K562 (cell line): ENCODE results near the gene UTS2R. TPM values are rescaled to one million over a fixed set of nuclear protein-coding genes. Genes with fewer than 3 reads are reported as not detected.

Experiments used
- ATAC-seq: fragments of 200-7000 bp; cut with Tn5 transposase; 3 replicates; pipeline ENCODE4 v1.9.1; 2020; ENCODE audit warnings: moderate library complexity
- BruUV-seq: library from RNA; stranded (reverse); fragments of 400-500 nt; replicated peaks from 2 replicates; lab custom pipeline; 2021; lab: Mats Ljungman, UMichigan
- CTCF ChIA-PET: fragments of 300-600 bp; formaldehyde crosslinking; extraction: SDS; loops from one replicate; lab custom pipeline; 2021; ENCODE audit warnings: low intra/inter-chr PET ratio; lab: Yijun Ruan, JAX
- POLR2A ChIA-PET: fragments of 300-600, 350-650 bp; sonication (Branson Sonifier 250); formaldehyde crosslinking; extraction: SDS; loops from one replicate; lab custom pipeline; 2021; ENCODE audit warnings: antibody characterized with exemption, inconsistent platforms; lab: Yijun Ruan, JAX
- DNase-seq, 4 experiments: peaks; one replicate each; pipeline versions ENCODE4 v3.0.0 to v3.0.0-alpha.2; 2011 to 2018; ENCODE audit warnings: low spot score in 3 of 4, mixed read lengths in 3 of 4; ENCODE audit errors: extremely low read depth in 1 of 4
- FAIRE-seq: peaks from 2 replicates; lab custom pipeline; 2011; peaks lifted over from hg19 to GRCh38; lab: Jason Lieb, UNC
- H2AFZ ChIP-seq: 2 replicates; pipeline ENCODE4 v1.6.0; 2011; ENCODE audit warnings: low read depth, low read length, control low read depth, inconsistent platforms
- H3K27ac ChIP-seq: fragments of 200-600 bp; 3 replicates; pipeline ENCODE4 v1.8.0; 2011; ENCODE audit warnings: low read depth, mild to moderate bottlenecking, control low read depth, inconsistent platforms, low read length, moderate library complexity, mixed read lengths; ENCODE audit errors: extremely low read depth
- H3K27me3 ChIP-seq, 2 experiments: fragments of 300-600 bp in 1 of 2; 2 replicates in 1 of 2; 3 replicates in 1 of 2; pipeline versions ENCODE4 v1.6.0 to v1.8.0; 2011; ENCODE audit warnings: inconsistent platforms in 2 of 2, low read length in 2 of 2, mild to moderate bottlenecking in 1 of 2, mixed read lengths in 1 of 2, moderate library complexity in 1 of 2; ENCODE audit not compliant: control insufficient read depth in 2 of 2, insufficient read depth in 2 of 2
- H3K36me3 ChIP-seq: fragments of 300-600 bp; 3 replicates; pipeline ENCODE4 v1.8.0; 2011; ENCODE audit warnings: mild to moderate bottlenecking, low read length, inconsistent platforms; ENCODE audit not compliant: control insufficient read depth, insufficient read depth
- H3K4me1 ChIP-seq, 2 experiments: fragments of 200-600 bp in 1 of 2; replicated peaks in 1 of 2; 2 replicates in 1 of 2; 3 replicates in 1 of 2; pipeline versions ENCODE4 v1.5.1 to v1.8.0; 2011; ENCODE audit warnings: inconsistent platforms in 2 of 2, low read length in 2 of 2, mild to moderate bottlenecking in 1 of 2, mixed read lengths in 1 of 2, moderate library complexity in 1 of 2; ENCODE audit not compliant: control insufficient read depth in 2 of 2, insufficient read depth in 2 of 2
- H3K4me2 ChIP-seq: 2 replicates; pipeline ENCODE4 v1.6.1; 2011; ENCODE audit warnings: low read length, control low read depth, inconsistent platforms, mixed read lengths; ENCODE audit not compliant: insufficient read depth
- H3K4me3 ChIP-seq: fragments of 200-600 bp; sonication (generic), shearing (Covaris generic); 2 replicates; pipeline ENCODE4 v1.5.1; 2016; ENCODE audit warnings: control low read depth, inconsistent platforms
- H3K79me2 ChIP-seq: fragments of 200-600 bp; 3 replicates; pipeline ENCODE4 v1.8.0; 2011; ENCODE audit warnings: low read length, inconsistent platforms; ENCODE audit not compliant: control insufficient read depth, insufficient read depth
- H3K9ac ChIP-seq, 2 experiments: 2 replicates each; pipeline versions ENCODE4 v1.6.0 to v1.6.1; 2011; ENCODE audit warnings: low read depth in 2 of 2, low read length in 2 of 2, control low read depth in 1 of 2, inconsistent platforms in 1 of 2, mild to moderate bottlenecking in 1 of 2, mixed read lengths in 1 of 2; ENCODE audit not compliant: insufficient read depth in 1 of 2
- H3K9me1 ChIP-seq: one replicate; pipeline ENCODE4 v1.6.0; 2011; ENCODE audit warnings: inconsistent platforms, mild to moderate bottlenecking, low read length, moderate library complexity; ENCODE audit not compliant: control insufficient read depth, insufficient read depth
- H3K9me3 ChIP-seq: replicated peaks from 2 replicates; pipeline ENCODE4 v1.5.1; 2011; ENCODE audit warnings: low read depth, low read length, inconsistent platforms; ENCODE audit not compliant: control insufficient read depth, insufficient read depth
- H4K20me1 ChIP-seq: replicated peaks from 2 replicates; pipeline ENCODE4 v1.6.1; 2011; ENCODE audit warnings: low read length, inconsistent platforms, mixed read lengths; ENCODE audit not compliant: control insufficient read depth, insufficient read depth
- BACH1 ChIP-seq: fragments of 200-800 bp; sonication (Bioruptor generic); IDR thresholded peaks from 2 replicates; pipeline ENCODE4 v1.6.1; 2016; ENCODE audit warnings: missing genetic modification characterization, missing compliant biosample characterization
- DLX4 ChIP-seq: fragments of 250-450 bp; sonication (Bioruptor Pico); IDR thresholded peaks from 2 replicates; pipeline ENCODE4 v1.6.1; 2021; ENCODE audit warnings: mild to moderate bottlenecking
- GATAD2B ChIP-seq: fragments of 450-650 bp; IDR thresholded peaks from 2 replicates; pipeline ENCODE4 v1.6.1; 2017; ENCODE audit warnings: mild to moderate bottlenecking, borderline replicate concordance
- HDAC2 ChIP-seq: fragments of 450-650 bp; IDR thresholded peaks from 2 replicates; pipeline ENCODE4 v1.6.1; 2016; ENCODE audit warnings: mild to moderate bottlenecking
- JUN ChIP-seq, 2 experiments: sonication (generic) in 1 of 2; formaldehyde crosslinking in 1 of 2; IDR thresholded peaks; 2 replicates each; pipeline versions ENCODE4 v1.6.1 to v1.8.0; 2012 to 2022; ENCODE audit warnings: borderline replicate concordance in 2 of 2, mild to moderate bottlenecking in 2 of 2, improper control_type of control experiment in 1 of 2, low read depth in 1 of 2, low read length in 1 of 2, missing genetic modification reagents in 1 of 2
- MEF2A ChIP-seq: IDR thresholded peaks from 2 replicates; pipeline ENCODE4 v1.6.1; 2011; ENCODE audit warnings: low read depth, mild to moderate bottlenecking, low read length, moderate library complexity; ENCODE audit not compliant: control insufficient read depth
- PTTG1 ChIP-seq: fragments of 450-650 bp; IDR thresholded peaks from 2 replicates; pipeline ENCODE4 v1.6.1; 2016; ENCODE audit warnings: low read depth, mild to moderate bottlenecking, missing genetic modification characterization, missing compliant biosample characterization
- SRSF9 ChIP-seq: fragments of 200-400 bp; formaldehyde crosslinking; IDR thresholded peaks from 2 replicates; pipeline ENCODE4 v1.6.1; 2017; ENCODE audit warnings: low read depth, low read length, borderline replicate concordance
- STAT5B ChIP-seq: fragments of 250-450 bp; sonication (Bioruptor Pico); IDR thresholded peaks from 2 replicates; pipeline ENCODE4 v1.8.0; 2021; ENCODE audit warnings: mild to moderate bottlenecking, inconsistent platforms
- ZHX1 ChIP-seq: fragments of 150-350 bp; conservative IDR thresholded peaks from 2 replicates; pipeline ENCODE4 v1.6.1; 2014; ENCODE audit warnings: low read length
- ZNF239 ChIP-seq: fragments of 250-450 bp; sonication (Bioruptor Pico); IDR thresholded peaks from 2 replicates; pipeline ENCODE4 v1.4.0; 2020; ENCODE audit warnings: mild to moderate bottlenecking
- ZNF592 ChIP-seq: fragments of 450-650 bp; IDR thresholded peaks from 2 replicates; pipeline ENCODE4 v1.6.1; 2017; ENCODE audit warnings: antibody characterized with exemption, mild to moderate bottlenecking
- ZNF778 ChIP-seq: fragments of 450-650 bp; formaldehyde crosslinking; IDR thresholded peaks from 2 replicates; pipeline ENCODE4 v1.4.0; 2020; ENCODE audit warnings: mild to moderate bottlenecking, moderate library complexity
- WGBS: fragments of 100-300 bp; shearing (Covaris generic); methylation state at CpG from one replicate; pipeline ENCODE4 v1.1.6; 2016; ENCODE audit warnings: low coverage, mixed read lengths; ENCODE audit not compliant: insufficient coverage; ENCODE audit errors: missing lambda C conversion rate; 5-methylcytosine and 5-hydroxymethylcytosine counted together
- in situ Hi-C: fragments of 300-500 bp; cut with MboI; formaldehyde crosslinking; loops from 4 replicates; pipeline ENCODE4 v1.15.0; 2018; ENCODE audit warnings: inconsistent platforms, mixed read lengths
- intact Hi-C: fragments of 100-400 bp; cut with micrococcal nuclease; formaldehyde crosslinking; loops from 2 replicates; pipeline ENCODE4 v1.14.2; 2022
- polyA plus RNA-seq, 8 experiments: library from polyadenylated mRNA; depleted of rRNA in 4 of 8; stranded (reverse) in 5 of 8; unstranded in 3 of 8; fragments of >200 nt; fragmentation: Nextera tagmentation in 2 of 8; fragmentation: Illumina TruSeq in 1 of 8; extraction: Ambion mirVana in 2 of 8; extraction: Trizol in 1 of 8; gene quantifications; 2 replicates each; pipeline versions ENCODE4 v1.2.1 to v1.2.3, GENCODE V29; 2011 to 2014; ENCODE audit warnings: inconsistent platforms in 1 of 8, missing spikeins in 1 of 8
- total RNA-seq, 7 experiments: library from RNA; depleted of rRNA in 6 of 7; stranded (reverse); fragments of >200 nt in 6 of 7; fragmentation: Illumina TruSeq in 2 of 7; extraction: Trizol in 2 of 7; gene quantifications; 2 replicates each; pipeline versions ENCODE4 v1.2.1 to v1.2.3, GENCODE V29; 2011 to 2021; ENCODE audit warnings: low replicate concordance in 1 of 7

The UTS2R gene
- total and polyA plus RNA-seq, 9 of the 15 experiments (the other 6 are each of a cell fraction or from before 2014, with no cell fraction given) = 0.22 TPM; not detected in 8

- Histone ChIP-seq H3K9ac (no peak overlapping the region), H3K27me3 (peaks cover 0 to 7% of the 10 kb centered on the region in 2 experiments; a peak in 1 of 5 replicates), H3K79me2 (no peaks in the 10 kb centered on the region), H3K4me2 (no peak overlapping the region), H4K20me1 (no peaks in the 10 kb centered on the region), H3K9me1 (no peaks in the 10 kb centered on the region), H3K4me3 (no peak overlapping the region), H3K36me3 (no peaks in the 10 kb centered on the region), H3K27ac (no peak overlapping the region), H3K9me3 (no peaks in the 10 kb centered on the region), H3K4me1 (peaks cover 3 to 69% of the 10 kb centered on the region in 2 experiments; a peak in 3 of 5 replicates), H2AFZ (no peak overlapping the region)
- TF ChIP-seq ZNF592 (no peak), ZNF239 (CRISPR knock-in tag) (no peak), GATAD2B (no peak), DLX4 (no peak), PTTG1 (no peak), ZHX1 (no peak), SRSF9 (no peak), STAT5B (CRISPR knock-in tag) (no peak), HDAC2 (no peak), ZNF778 (no peak), MEF2A (no peak), BACH1 (tag) (no peak), JUN (IDR thresholded peaks at IDR 0.05; ENCODE audit: borderline replicate concordance, low read depth, low read length) (no peak), JUN (CRISPR knock-in tag; IDR thresholded peaks at IDR 0.05; ENCODE audit: borderline replicate concordance) (no peak)
- FAIRE-seq (no peak), ATAC-seq (no peak), DNase-seq (no peak)
- intact Hi-C loops (no loop called here), in situ Hi-C loops (no loop called here)
- POLR2A ChIA-PET = no interaction called here
- CTCF ChIA-PET = no interaction called here
- no TSS peak for BruUV-seq
- 50% methylated on average over 17 of the region's 18 CpGs for WGBS
These were observed 11.8 kb downstream of the UTS2R start for GRCh38 chr17:82383411-82383810.
